Body of pancreas (tissue), 4 donors: ENCODE data around the gene NCBP2L.

Experiments used
- CTCF ChIP-seq, 7 experiments: fragments of 450-650 bp in 4 of 7; fragments of 200-600 bp in 3 of 7; sonication (generic) in 3 of 7; IDR thresholded peaks; one replicate each; pipeline ENCODE4 v1.5.1; 2016 to 2019; ENCODE audit warnings: antibody characterized with exemption in 7 of 7
- POLR2A ChIP-seq, 3 donors: fragments of 450-650 bp; IDR thresholded peaks; one replicate each; pipeline ENCODE4 v1.6.1; 2016; ENCODE audit warnings: antibody characterized with exemption in 3 of 3, mild to moderate bottlenecking in 2 of 3

- TF ChIP-seq CTCF (IDR thresholded peaks at IDR 0.05) (no peak), POLR2A (IDR thresholded peaks at IDR 0.05) (no peak)
Measured at GRCh38 chrX:107752714-107753113, 24.8 kb upstream of the NCBP2L start.
